Measurements from ENCODE around the gene ZC3H15.

ZC3H15 gene

DNA sequence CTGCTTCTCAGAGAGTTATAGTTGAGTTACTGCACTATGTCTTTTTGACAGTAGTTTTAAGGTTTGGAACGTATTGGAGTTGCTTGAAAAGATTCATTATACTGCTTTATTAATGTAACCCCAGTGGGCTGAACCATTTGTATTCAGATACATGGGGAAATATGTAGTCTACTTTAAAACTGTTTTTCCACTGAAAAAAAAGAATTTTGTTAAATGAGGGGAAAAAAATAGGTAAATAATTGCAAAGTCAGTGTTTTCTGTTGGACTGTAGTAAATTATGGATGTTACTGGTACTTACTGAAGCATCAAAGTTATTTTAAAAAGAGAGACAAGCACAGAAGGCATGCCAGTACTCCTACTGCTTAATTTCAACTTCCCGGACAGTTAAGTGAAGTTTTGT lies 36.4 kb downstream of the ZC3H15 start:
- Histone ChIP-seq H3K4me3 (replicated peaks; ENCODE audit: insufficient read depth, low read length) (no peak overlapping the region), H3K27ac (replicated peaks) (no peak overlapping the region), H3K27me3 (ENCODE audit: insufficient read depth, poor library complexity, severe bottlenecking) (no peaks in the 10 kb centered on the region)
- no peak for DNase-seq (ENCODE audit: low read depth in 1 of 2, low spot score in 1 of 2)
- TF ChIP-seq POLR2AphosphoS5 (IDR thresholded peaks at IDR 0.05; ENCODE audit: low read depth): no peak
- no peak for TF ChIP-seq GABPA (IDR thresholded peaks at IDR 0.05; ENCODE audit: low read depth)
- TF ChIP-seq, protein P1, sequence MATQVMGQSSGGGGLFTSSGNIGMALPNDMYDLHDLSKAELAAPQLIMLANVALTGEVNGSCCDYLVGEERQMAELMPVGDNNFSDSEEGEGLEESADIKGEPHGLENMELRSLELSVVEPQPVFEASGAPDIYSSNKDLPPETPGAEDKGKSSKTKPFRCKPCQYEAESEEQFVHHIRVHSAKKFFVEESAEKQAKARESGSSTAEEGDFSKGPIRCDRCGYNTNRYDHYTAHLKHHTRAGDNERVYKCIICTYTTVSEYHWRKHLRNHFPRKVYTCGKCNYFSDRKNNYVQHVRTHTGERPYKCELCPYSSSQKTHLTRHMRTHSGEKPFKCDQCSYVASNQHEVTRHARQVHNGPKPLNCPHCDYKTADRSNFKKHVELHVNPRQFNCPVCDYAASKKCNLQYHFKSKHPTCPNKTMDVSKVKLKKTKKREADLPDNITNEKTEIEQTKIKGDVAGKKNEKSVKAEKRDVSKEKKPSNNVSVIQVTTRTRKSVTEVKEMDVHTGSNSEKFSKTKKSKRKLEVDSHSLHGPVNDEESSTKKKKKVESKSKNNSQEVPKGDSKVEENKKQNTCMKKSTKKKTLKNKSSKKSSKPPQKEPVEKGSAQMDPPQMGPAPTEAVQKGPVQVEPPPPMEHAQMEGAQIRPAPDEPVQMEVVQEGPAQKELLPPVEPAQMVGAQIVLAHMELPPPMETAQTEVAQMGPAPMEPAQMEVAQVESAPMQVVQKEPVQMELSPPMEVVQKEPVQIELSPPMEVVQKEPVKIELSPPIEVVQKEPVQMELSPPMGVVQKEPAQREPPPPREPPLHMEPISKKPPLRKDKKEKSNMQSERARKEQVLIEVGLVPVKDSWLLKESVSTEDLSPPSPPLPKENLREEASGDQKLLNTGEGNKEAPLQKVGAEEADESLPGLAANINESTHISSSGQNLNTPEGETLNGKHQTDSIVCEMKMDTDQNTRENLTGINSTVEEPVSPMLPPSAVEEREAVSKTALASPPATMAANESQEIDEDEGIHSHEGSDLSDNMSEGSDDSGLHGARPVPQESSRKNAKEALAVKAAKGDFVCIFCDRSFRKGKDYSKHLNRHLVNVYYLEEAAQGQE (IDR thresholded peaks at IDR 0.05; ENCODE audit: insufficient replicate concordance, low read depth): no peak
- no peak for TF ChIP-seq SPI1 (IDR thresholded peaks at IDR 0.05; ENCODE audit: borderline replicate concordance, low read depth)
- TF ChIP-seq, protein P2, sequence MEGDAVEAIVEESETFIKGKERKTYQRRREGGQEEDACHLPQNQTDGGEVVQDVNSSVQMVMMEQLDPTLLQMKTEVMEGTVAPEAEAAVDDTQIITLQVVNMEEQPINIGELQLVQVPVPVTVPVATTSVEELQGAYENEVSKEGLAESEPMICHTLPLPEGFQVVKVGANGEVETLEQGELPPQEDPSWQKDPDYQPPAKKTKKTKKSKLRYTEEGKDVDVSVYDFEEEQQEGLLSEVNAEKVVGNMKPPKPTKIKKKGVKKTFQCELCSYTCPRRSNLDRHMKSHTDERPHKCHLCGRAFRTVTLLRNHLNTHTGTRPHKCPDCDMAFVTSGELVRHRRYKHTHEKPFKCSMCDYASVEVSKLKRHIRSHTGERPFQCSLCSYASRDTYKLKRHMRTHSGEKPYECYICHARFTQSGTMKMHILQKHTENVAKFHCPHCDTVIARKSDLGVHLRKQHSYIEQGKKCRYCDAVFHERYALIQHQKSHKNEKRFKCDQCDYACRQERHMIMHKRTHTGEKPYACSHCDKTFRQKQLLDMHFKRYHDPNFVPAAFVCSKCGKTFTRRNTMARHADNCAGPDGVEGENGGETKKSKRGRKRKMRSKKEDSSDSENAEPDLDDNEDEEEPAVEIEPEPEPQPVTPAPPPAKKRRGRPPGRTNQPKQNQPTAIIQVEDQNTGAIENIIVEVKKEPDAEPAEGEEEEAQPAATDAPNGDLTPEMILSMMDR (IDR thresholded peaks at IDR 0.05; ENCODE audit: insufficient read depth, low read length): no peak

DNA sequence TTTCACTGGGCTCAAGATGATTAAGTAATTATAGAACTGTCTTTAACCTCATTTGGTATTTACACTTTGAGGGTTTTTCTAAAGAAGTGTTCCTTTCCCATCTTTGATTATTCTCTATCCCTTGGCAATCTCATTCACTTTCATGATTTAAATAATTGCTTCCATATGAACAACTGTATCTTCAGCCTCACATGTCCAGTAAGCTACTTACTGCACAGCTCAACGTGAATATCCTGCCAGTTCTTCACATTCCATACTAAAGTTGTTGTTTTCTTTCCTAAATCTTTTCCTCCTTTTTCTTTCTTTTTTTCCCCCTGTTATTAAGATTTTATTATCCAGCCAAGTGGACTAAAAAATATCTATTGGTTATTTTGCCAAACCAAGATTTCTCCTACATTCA lies 37.7 kb downstream of the ZC3H15 start:
- no peak overlapping the region for H3K27ac ChIP-seq (replicated peaks)
- DNase-seq (ENCODE audit: low read depth in 1 of 2, low spot score in 1 of 2): no peak
- H3K27me3 ChIP-seq (ENCODE audit: insufficient read depth, poor library complexity, severe bottlenecking): no peaks in the 10 kb centered on the region
- TF ChIP-seq, protein P2 (IDR thresholded peaks at IDR 0.05; ENCODE audit: insufficient read depth, low read length): no peak
- TF ChIP-seq POLR2AphosphoS5 (IDR thresholded peaks at IDR 0.05; ENCODE audit: low read depth): no peak
- TF ChIP-seq, protein P1 (IDR thresholded peaks at IDR 0.05; ENCODE audit: insufficient replicate concordance, low read depth): no peak
- TF ChIP-seq SPI1 (IDR thresholded peaks at IDR 0.05; ENCODE audit: borderline replicate concordance, low read depth): no peak
- no peak for TF ChIP-seq GABPA (IDR thresholded peaks at IDR 0.05; ENCODE audit: low read depth)
- H3K4me3 ChIP-seq (replicated peaks; ENCODE audit: insufficient read depth, low read length): no peak overlapping the region

DNA sequence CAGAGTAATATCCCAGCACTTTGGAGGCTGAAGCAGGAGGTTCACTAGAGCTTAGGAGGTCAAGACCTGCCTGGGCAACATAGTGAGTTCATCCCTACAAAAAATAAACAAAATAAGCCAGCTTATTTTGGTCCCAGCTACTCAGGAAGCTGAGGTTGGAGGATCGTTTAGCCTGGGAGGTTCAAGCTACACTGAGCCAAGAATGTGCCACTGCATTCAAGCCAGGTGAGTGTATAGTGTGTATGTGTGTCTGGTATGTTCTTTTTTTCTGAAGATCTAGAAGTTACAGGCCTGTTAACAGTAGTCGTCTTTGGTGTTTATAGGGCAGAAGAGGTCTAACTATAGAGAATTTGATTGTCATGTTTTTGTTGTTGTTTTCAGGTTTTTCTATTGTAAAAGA lies 40.2 kb downstream of the ZC3H15 start:
- Histone ChIP-seq H3K27me3 (ENCODE audit: insufficient read depth, poor library complexity, severe bottlenecking) (no peaks in the 10 kb centered on the region), H3K4me3 (replicated peaks; ENCODE audit: insufficient read depth, low read length) (no peak overlapping the region), H3K27ac (replicated peaks) (no peak overlapping the region)
- TF ChIP-seq SPI1 (IDR thresholded peaks at IDR 0.05; ENCODE audit: borderline replicate concordance, low read depth): no peak
- TF ChIP-seq GABPA (IDR thresholded peaks at IDR 0.05; ENCODE audit: low read depth): no peak
- TF ChIP-seq, protein P1 (IDR thresholded peaks at IDR 0.05; ENCODE audit: insufficient replicate concordance, low read depth): no peak
- TF ChIP-seq, protein P2 (IDR thresholded peaks at IDR 0.05; ENCODE audit: insufficient read depth, low read length): no peak
- DNase-seq (ENCODE audit: low read depth in 1 of 2, low spot score in 1 of 2): no peak

All from HL-60 (cell line).